ENCODE results near the gene LAX1. TPM values are rescaled to one million over a fixed set of nuclear protein-coding genes. Genes with fewer than 3 reads are reported as not detected.
"Not testable (repeated sequence)": the region's sequence is repeated elsewhere in the genome, so short reads cannot be mapped to it uniquely, and the experiment has no call there.

LAX1 gene
- total and polyA plus RNA-seq, 7 donors = 0.60 to 3.6 (median 0.95) TPM; not detected in 3

GRCh38 chr1:203781962-203782361, 17.0 kb downstream of the LAX1 start:
- Histone ChIP-seq H3K9me3 (no peaks in the 10 kb centered on the region), H3K36me3 (no peaks in the 10 kb centered on the region), H3K4me1 (no peaks in the 10 kb centered on the region), H3K4me3 (no peak overlapping the region), H3K27me3 (no peaks in the 10 kb centered on the region), H3K27ac (no peak overlapping the region)
- WGBS, 2 donors = 93 to 95% methylated on average over 7 of the region's 7 CpGs
- TF ChIP-seq EP300 (IDR thresholded peaks at IDR 0.05) = no peak
- TF ChIP-seq POLR2AphosphoS5 (IDR thresholded peaks at IDR 0.05) = no peak
- no peak for TF ChIP-seq CTCF (IDR thresholded peaks at IDR 0.05)
- intact Hi-C loops (cut with DNase I) = no loop called here
- DNase-seq = no peak

- no peaks in the 10 kb centered on the region for H3K27me3 ChIP-seq
- no peaks in the 10 kb centered on the region for H3K9me3 ChIP-seq
- no peak for DNase-seq
- H3K27ac ChIP-seq = no peak overlapping the region
- intact Hi-C loops (cut with DNase I) = loop anchor here (10.0 kb wide), 1 partner anchor 295 kb away; no protein-coding TSS in a partner anchor
- H3K36me3 ChIP-seq = no peaks in the 10 kb centered on the region
- H3K4me3 ChIP-seq = no peak overlapping the region
- 78 to 81% methylated on average over 3 of the region's 3 CpGs for WGBS, 2 donors
- H3K4me1 ChIP-seq = peaks cover 0 to 3% (median 1%) of the 10 kb centered on the region in 4 donors
- TF ChIP-seq EP300 (IDR thresholded peaks at IDR 0.05) = no peak
- TF ChIP-seq CTCF (IDR thresholded peaks at IDR 0.05) = no peak
- TF ChIP-seq POLR2AphosphoS5 (IDR thresholded peaks at IDR 0.05) = no peak
- TF ChIP-seq POLR2A (IDR thresholded peaks at IDR 0.05) = no peak
Observed at GRCh38 chr1:203789966-203790365, 25.0 kb downstream of the LAX1 start.

GRCh38 chr1:203791498-203791897, 26.5 kb downstream of the LAX1 start:
- no peaks in the 10 kb centered on the region for H3K36me3 ChIP-seq
- H3K4me1 ChIP-seq = peaks cover 0 to 6% (median 2%) of the 10 kb centered on the region in 4 donors
- H3K27ac ChIP-seq = no peak overlapping the region
- no peak overlapping the region for H3K4me3 ChIP-seq
- H3K9me3 ChIP-seq = no peaks in the 10 kb centered on the region
- DNase-seq = no peak
- no peaks in the 10 kb centered on the region for H3K27me3 ChIP-seq
- TF ChIP-seq EP300 (IDR thresholded peaks at IDR 0.05) (no peak), POLR2A (IDR thresholded peaks at IDR 0.05) (no peak), CTCF (IDR thresholded peaks at IDR 0.05) (no peak), POLR2AphosphoS5 (IDR thresholded peaks at IDR 0.05) (no peak)
- intact Hi-C loops (cut with DNase I) = loop anchor here (10.0 kb wide), 1 partner anchor 293 kb away; no protein-coding TSS in a partner anchor
- WGBS, 2 donors = 70 to 88% methylated on average over 3 of the region's 3 CpGs

GRCh38 chr1:203792486-203792885, 27.5 kb downstream of the LAX1 start:
- Histone ChIP-seq H3K4me1 (peaks cover 0 to 16% (median 12%) of the 10 kb centered on the region in 4 donors), H3K27ac (no peak overlapping the region), H3K9me3 (no peaks in the 10 kb centered on the region), H3K4me3 (no peak overlapping the region), H3K36me3 (no peaks in the 10 kb centered on the region), H3K27me3 (no peaks in the 10 kb centered on the region)
- no peak for DNase-seq
- WGBS, 2 donors = 91 to 92% methylated on average over 2 of the region's 2 CpGs
- intact Hi-C loops (cut with DNase I) = loop anchor here (10.0 kb wide), 1 partner anchor 292 kb away; no protein-coding TSS in a partner anchor
- no peak for TF ChIP-seq POLR2AphosphoS5 (IDR thresholded peaks at IDR 0.05)
- no peak for TF ChIP-seq EP300 (IDR thresholded peaks at IDR 0.05)
- no peak for TF ChIP-seq POLR2A (IDR thresholded peaks at IDR 0.05)
- no peak for TF ChIP-seq CTCF (IDR thresholded peaks at IDR 0.05)

GRCh38 chr1:203793561-203793960, 28.6 kb downstream of the LAX1 start:
- intact Hi-C loops (cut with DNase I) = loop anchor here (10.0 kb wide), 1 partner anchor 291 kb away; no protein-coding TSS in a partner anchor
- DNase-seq, H3K27me3 ChIP-seq, H3K27ac ChIP-seq, H3K4me3 ChIP-seq, H3K36me3 ChIP-seq, H3K9me3 ChIP-seq: not testable (repeated sequence)
- peaks cover 0 to 27% (median 23%) of the 10 kb centered on the region in 4 donors for H3K4me1 ChIP-seq
- WGBS, 2 donors = 97 to 98% methylated on average over 7 of the region's 7 CpGs

Data from sigmoid colon (tissue), 7 donors.